Measurements from ENCODE around the gene TCN2.
"Not testable (repeated sequence)": the region's sequence is repeated elsewhere in the genome, so short reads cannot be mapped to it uniquely, and the experiment has no call there.

Gene TCN2

GRCh38 chr22:30580896-30581295 lies 26.1 kb upstream of the TCN2 start:
- no peak for DNase-seq

GRCh38 chr22:30582051-30582450 lies 24.9 kb upstream of the TCN2 start:
- DNase-seq = no peak

GRCh38 chr22:30582788-30583545 lies 24.0 kb upstream of the TCN2 start:
- DNase-seq = no peak

- DNase-seq = no peak
Measured at GRCh38 chr22:30584441-30584840, 22.5 kb upstream of the TCN2 start.

- no peak for DNase-seq
Measured at GRCh38 chr22:30586414-30586813, 20.6 kb upstream of the TCN2 start.

GRCh38 chr22:30591191-30591587 lies 15.8 kb upstream of the TCN2 start:
- DNase-seq = peak in 1 of 2 experiments; percentile 16

GRCh38 chr22:30591588-30592359 lies 15.2 kb upstream of the TCN2 start, which contains the start of gene PES1:
Gene PES1, minus strand, starts transcription at chr22:30591910. Its CDS starts 77 bp downstream, at chr22:30591833.
- peak; percentile 97 for DNase-seq

GRCh38 chr22:30592360-30592713 lies 14.6 kb upstream of the TCN2 start:
- not testable (repeated sequence) for DNase-seq

- no peak for DNase-seq
Measured at GRCh38 chr22:30596199-30596598, 10.8 kb upstream of the TCN2 start.

GRCh38 chr22:30596886-30597285 lies 10.1 kb upstream of the TCN2 start:
- DNase-seq = no peak

- DNase-seq = no peak
Measured at GRCh38 chr22:30598986-30599385, 8.0 kb upstream of the TCN2 start.

GRCh38 chr22:30600921-30601320 lies 6.1 kb upstream of the TCN2 start:
- no peak for DNase-seq

GRCh38 chr22:30601464-30601863 lies 5.5 kb upstream of the TCN2 start:
- no peak for DNase-seq

- peak; percentile 46 to 77 for DNase-seq
Measured at GRCh38 chr22:30602049-30602448, 4.9 kb upstream of the TCN2 start.

GRCh38 chr22:30603801-30604200 lies 3.2 kb upstream of the TCN2 start:
- DNase-seq = no peak

GRCh38 chr22:30604723-30605122 lies 2.3 kb upstream of the TCN2 start:
- DNase-seq = no peak

GRCh38 chr22:30605449-30606110 lies 1.4 kb upstream of the TCN2 start:
- peak; percentile 50 to 70 for DNase-seq

GRCh38 chr22:30607300-30607930 lies 441 bp downstream of the TCN2 start:
- no peak for DNase-seq

- DNase-seq = no peak
Measured at GRCh38 chr22:30607939-30608338, 965 bp downstream of the TCN2 start.

- DNase-seq = peak; percentile 86
Measured at GRCh38 chr22:30609260-30610185, 2.5 kb downstream of the TCN2 start.

- DNase-seq = no peak
Measured at GRCh38 chr22:30610299-30610698, 3.3 kb downstream of the TCN2 start.

GRCh38 chr22:30611197-30611596 lies 4.2 kb downstream of the TCN2 start:
- no peak for DNase-seq

Measured in Kasumi-1 (cell line).